GM18873 (cell line): ENCODE measurements around the gene STAT2.

ENCODE experiments used
- ATAC-seq: cut with Tn5 transposase; IDR thresholded peaks from one replicate; pipeline ENCODE4 v1.9.1; 2021; ENCODE audit warnings: mild to moderate bottlenecking, moderate library complexity, moderate number of reproducible peaks; ENCODE audit not compliant: unreplicated experiment, low FRiP score

The STAT2 gene

GRCh38 chr12:56298828-56299227 lies 61.1 kb downstream of the STAT2 start:
- no peak for ATAC-seq

GRCh38 chr12:56297400-56297799 lies 62.5 kb downstream of the STAT2 start:
- no peak for ATAC-seq

- ATAC-seq = no peak
Observed at GRCh38 chr12:56296295-56296694, 63.6 kb downstream of the STAT2 start.

DNA sequence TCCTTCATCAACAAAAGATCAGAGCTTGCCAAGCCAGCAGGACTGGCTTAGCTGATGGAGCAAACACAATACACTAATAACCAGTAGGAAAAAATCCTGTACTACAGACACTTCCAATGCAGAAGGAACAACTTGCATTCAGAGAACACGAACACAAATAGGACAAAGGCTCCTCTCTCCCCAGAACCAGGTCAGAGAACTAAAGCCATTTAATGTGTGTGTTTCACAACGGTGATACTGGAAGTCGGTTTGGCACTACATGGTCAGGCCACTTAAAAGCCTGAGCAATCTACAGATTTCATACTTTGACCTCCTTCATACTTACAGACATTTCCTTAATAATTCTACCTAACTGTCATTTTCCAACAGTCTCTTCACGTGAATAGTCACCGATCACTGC lies 66.1 kb downstream of the STAT2 start:
- ATAC-seq = no peak
